T-cell (primary cell): ENCODE data around the gene ZCCHC24. TPM values are rescaled to one million over a fixed set of nuclear protein-coding genes. Genes with fewer than 3 reads are reported as not detected.
A peak's percentile ranks its signal among the peaks of the same experiment; 100 is the strongest.

Experiments used
- ATAC-seq, 4 experiments: fragments of 200-7000 bp in 3 of 4; fragments of 150-1000 bp in 1 of 4; cut with Tn5 transposase; replicated peaks in 1 of 4; 1 replicate in 3 of 4; 2 replicates in 1 of 4; pipeline ENCODE4 v1.10.0; 2021; ENCODE audit warnings: moderate library complexity in 3 of 4, mild to moderate bottlenecking in 2 of 4, moderate number of reproducible peaks in 1 of 4
- CTCF ChIA-PET, 2 donors: fragments of 300-600 bp; sonication (Branson Sonifier 250); formaldehyde crosslinking; loops; one replicate each; lab custom pipeline; 2022; ENCODE audit warnings: antibody characterized with exemption in 2 of 2; lab: Charles Lee
- POLR2A ChIA-PET, 2 donors: fragments of 300-600 bp; sonication (Branson Sonifier 250); formaldehyde crosslinking; loops; one replicate each; lab custom pipeline; 2022; ENCODE audit warnings: antibody characterized with exemption in 2 of 2; lab: Charles Lee
- DNase-seq, 35 experiments: peaks; one replicate each; pipeline versions ENCODE4 v3.0.0 to v3.0.0-alpha.2; 2013 to 2023
- H3K27ac ChIP-seq: one replicate; pipeline ENCODE4 v1.5.1; 2013; ENCODE audit warnings: low read length
- H3K27me3 ChIP-seq, 2 experiments: replicated peaks in 1 of 2; 1 replicate in 1 of 2; 2 replicates in 1 of 2; pipeline versions ENCODE4 v1.6.1 to v1.7.0; 2013; ENCODE audit warnings: low read length in 1 of 2, mixed read lengths in 1 of 2; ENCODE audit not compliant: control insufficient read depth in 2 of 2, insufficient read depth in 2 of 2; ENCODE audit errors: extremely low read depth in 1 of 2
- H3K36me3 ChIP-seq, 2 donors: 1 replicate in 1 of 2; 2 replicates in 1 of 2; pipeline versions ENCODE4 v1.6.1 to v1.7.0; 2013; ENCODE audit warnings: low read length in 1 of 2; ENCODE audit not compliant: control insufficient read depth in 2 of 2, insufficient read depth in 1 of 2; ENCODE audit errors: extremely low read depth in 1 of 2
- H3K4me1 ChIP-seq, 2 experiments: 1 replicate in 1 of 2; 2 replicates in 1 of 2; pipeline versions ENCODE4 v1.6.1 to v1.7.0; 2013; ENCODE audit warnings: low read length in 2 of 2, mixed read lengths in 1 of 2; ENCODE audit not compliant: insufficient read depth in 2 of 2, control insufficient read depth in 1 of 2; ENCODE audit errors: extremely low read depth in 1 of 2
- H3K4me3 ChIP-seq, 2 donors: 1 replicate in 1 of 2; 2 replicates in 1 of 2; pipeline versions ENCODE4 v1.5.1 to v1.7.0; 2013; ENCODE audit warnings: mild to moderate bottlenecking in 2 of 2, low read length in 1 of 2, moderate library complexity in 1 of 2; ENCODE audit not compliant: control insufficient read depth in 1 of 2; ENCODE audit errors: extremely low read depth in 1 of 2
- H3K9me3 ChIP-seq: 2 replicates; pipeline ENCODE4 v1.7.0; 2013
- H3K27ac Mint-ChIP-seq, 2 donors: one replicate each; pipeline ENCODE4 v1.8.0; 2020 to 2021; ENCODE audit warnings: mild to moderate bottlenecking in 2 of 2, mixed read lengths in 2 of 2
- H3K27me3 Mint-ChIP-seq, 2 donors: one replicate each; pipeline ENCODE4 v1.8.0; 2021 to 2022; ENCODE audit warnings: mixed read lengths in 2 of 2
- H3K36me3 Mint-ChIP-seq: one replicate; pipeline ENCODE4 v1.8.0; 2021; ENCODE audit warnings: mixed read lengths
- H3K4me1 Mint-ChIP-seq, 3 donors: one replicate each; pipeline ENCODE4 v1.8.0; 2020 to 2022; ENCODE audit warnings: mixed read lengths in 3 of 3, mild to moderate bottlenecking in 1 of 3
- H3K4me3 Mint-ChIP-seq, 3 donors: one replicate each; pipeline ENCODE4 v1.8.0; 2020 to 2022; ENCODE audit warnings: mild to moderate bottlenecking in 3 of 3, mixed read lengths in 3 of 3, moderate library complexity in 3 of 3
- H3K9me3 Mint-ChIP-seq, 3 donors: one replicate each; pipeline ENCODE4 v1.8.0; 2020 to 2022; ENCODE audit warnings: mixed read lengths in 3 of 3
- WGBS: methylation state at CpG from one replicate; pipeline ENCODE4 v1.1.5; 2013; ENCODE audit warnings: missing lambda C conversion rate; ENCODE audit not compliant: insufficient coverage; 5-methylcytosine and 5-hydroxymethylcytosine counted together
- total RNA-seq, 35 experiments: library from RNA in 6 of 35; stranded (reverse) in 6 of 35; fragments of 120-200 nt in 1 of 35; gene quantifications; one replicate each; pipeline versions ENCODE4 v1.2.1 to v1.2.4 and lab custom pipeline; 2013 to 2026

ZCCHC24 gene
- total RNA-seq, 5 donors from 2014 or later (not counting 1 experiment from before 2014, with no cell fraction given): 0.60 to 2.4 (median 1.9) TPM

DNA sequence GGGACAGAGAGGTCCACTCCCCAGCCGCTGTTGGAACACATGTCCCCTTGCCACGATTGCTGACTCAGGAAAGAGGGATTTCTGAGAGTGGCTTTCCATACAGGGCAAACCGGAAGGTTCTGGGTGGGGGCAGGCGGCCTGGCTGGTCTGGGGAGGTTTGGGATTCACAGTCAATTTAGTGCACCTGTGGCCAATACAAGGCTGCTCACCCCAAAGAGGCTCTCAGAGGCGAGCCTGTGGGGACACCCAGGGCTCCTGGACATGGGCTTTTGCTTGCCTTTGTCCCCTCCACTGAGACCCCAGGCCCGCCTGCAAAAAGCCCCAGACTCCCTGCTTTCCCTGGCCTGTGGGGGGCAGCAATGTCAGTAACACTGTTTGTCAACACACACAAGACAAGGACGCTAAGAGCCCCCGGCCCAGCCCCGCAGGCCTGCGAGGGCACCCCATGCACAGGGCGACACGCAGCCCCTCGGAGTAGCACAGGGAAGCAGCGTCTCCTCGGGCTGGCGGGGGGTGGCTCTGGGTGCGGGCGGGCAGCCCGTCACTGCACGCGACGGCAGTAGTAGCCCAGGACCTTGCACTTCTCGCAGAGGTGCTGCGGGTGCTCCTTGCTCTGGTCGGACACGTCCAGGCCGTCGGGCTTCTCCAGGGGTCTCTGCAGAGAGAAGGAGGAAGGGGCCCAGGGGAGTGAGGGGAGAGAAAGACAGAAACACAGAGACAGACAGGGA, 59.5 kb downstream of the ZCCHC24 start:
- no peaks in the 10 kb centered on the region for H3K36me3 ChIP-seq
- no peaks in the 10 kb centered on the region for H3K4me1 Mint-ChIP-seq
- DNase-seq: peak in 3 of 35 experiments; percentile 2 to 19 (median 3)
- no peak overlapping the region for H3K4me3 Mint-ChIP-seq
- no peaks in the 10 kb centered on the region for H3K4me1 ChIP-seq
- no peak overlapping the region for H3K4me3 ChIP-seq
- no peaks in the 10 kb centered on the region for H3K9me3 ChIP-seq
- ATAC-seq: no peak
- peaks cover 0 to 4% of the 10 kb centered on the region in 2 experiments for H3K27me3 ChIP-seq
- H3K9me3 Mint-ChIP-seq: no peaks in the 10 kb centered on the region
- ChIA-PET CTCF (no interaction called here), POLR2A (no interaction called here)
- H3K27ac Mint-ChIP-seq: no peak overlapping the region
- no peak overlapping the region for H3K27ac ChIP-seq
- no peaks in the 10 kb centered on the region for H3K27me3 Mint-ChIP-seq
- H3K36me3 Mint-ChIP-seq: no peaks in the 10 kb centered on the region
- WGBS: 93% methylated on average over 27 of the region's 28 CpGs

DNA sequence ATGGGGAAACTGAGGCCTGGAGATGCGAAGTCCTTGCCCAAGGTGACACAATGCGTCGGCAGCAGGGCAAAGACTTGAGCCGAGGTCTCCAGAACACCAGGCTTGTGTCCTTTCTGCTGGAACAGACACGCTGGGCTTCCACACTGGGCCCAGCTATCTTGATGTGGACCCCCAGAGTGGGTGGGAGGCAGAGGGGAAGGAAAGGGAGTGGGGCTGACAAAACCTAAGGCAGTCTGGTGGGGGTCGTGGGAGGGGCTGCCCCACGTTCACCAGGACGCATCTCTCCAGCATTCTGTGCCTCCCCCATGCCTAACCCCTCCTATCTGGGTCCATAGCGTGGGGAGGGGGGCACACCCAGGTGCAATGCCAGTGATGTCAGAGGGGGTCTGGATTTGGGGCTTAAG, 60.0 kb downstream of the ZCCHC24 start:
- Mint-ChIP-seq H3K4me1 (no peaks in the 10 kb centered on the region), H3K27ac (no peak overlapping the region), H3K9me3 (no peaks in the 10 kb centered on the region), H3K27me3 (no peaks in the 10 kb centered on the region), H3K36me3 (no peaks in the 10 kb centered on the region), H3K4me3 (no peak overlapping the region)
- Histone ChIP-seq H3K4me3 (no peak overlapping the region), H3K9me3 (no peaks in the 10 kb centered on the region), H3K36me3 (no peaks in the 10 kb centered on the region), H3K27ac (no peak overlapping the region), H3K27me3 (peaks cover 0 to 6% of the 10 kb centered on the region in 2 experiments), H3K4me1 (no peaks in the 10 kb centered on the region)
- WGBS: 88% methylated on average over 5 of the region's 9 CpGs
- POLR2A ChIA-PET: no interaction called here
- CTCF ChIA-PET: no interaction called here
- DNase-seq (no peak), ATAC-seq (no peak)

DNA sequence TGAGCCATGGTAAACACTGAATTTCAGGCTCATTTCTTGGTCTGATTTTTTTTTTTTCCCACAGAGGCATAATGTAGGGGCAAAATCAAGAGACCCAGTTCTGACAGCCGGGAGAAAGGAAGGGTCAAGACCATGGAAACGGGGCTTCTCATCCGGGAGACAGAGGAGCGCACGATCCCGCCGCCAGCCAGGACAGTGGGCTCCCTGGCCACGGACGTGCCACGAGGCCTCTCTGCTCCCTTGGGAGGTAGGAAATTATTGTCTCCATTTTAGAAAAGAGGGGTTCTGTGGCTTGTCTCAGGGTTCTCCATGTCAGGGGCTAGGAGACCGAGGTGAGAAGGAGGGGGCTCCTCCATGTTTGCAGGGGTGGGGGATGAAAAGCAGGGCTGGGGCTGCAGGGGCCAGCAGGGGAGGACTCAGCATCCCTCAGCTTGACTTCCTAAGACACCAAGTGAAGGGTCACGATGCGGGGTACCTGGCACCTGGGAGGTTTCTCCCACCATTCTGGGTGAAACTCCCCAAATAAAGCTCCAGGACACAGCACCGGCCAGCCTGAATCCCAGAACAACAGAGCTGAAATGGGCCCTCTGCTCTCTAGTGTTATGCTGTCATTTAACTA, 60.5 kb downstream of the ZCCHC24 start:
- Histone ChIP-seq H3K4me3 (no peak overlapping the region), H3K27me3 (peaks cover 0 to 6% of the 10 kb centered on the region in 2 experiments), H3K9me3 (no peaks in the 10 kb centered on the region), H3K4me1 (no peaks in the 10 kb centered on the region), H3K27ac (no peak overlapping the region), H3K36me3 (no peaks in the 10 kb centered on the region)
- Mint-ChIP-seq H3K9me3 (no peaks in the 10 kb centered on the region), H3K27ac (no peak overlapping the region), H3K4me1 (no peaks in the 10 kb centered on the region), H3K27me3 (no peaks in the 10 kb centered on the region), H3K4me3 (no peak overlapping the region), H3K36me3 (no peaks in the 10 kb centered on the region)
- peak in 1 of 35 experiments; percentile 2 for DNase-seq
- 89% methylated on average over 14 of the region's 14 CpGs for WGBS
- ChIA-PET POLR2A (interaction anchor here in 1 of 2 donors (0.7 kb wide), 1 partner anchor 50 kb away, joined by 3 read pairs; no protein-coding TSS in a partner anchor), CTCF (no interaction called here)
- no peak for ATAC-seq

DNA sequence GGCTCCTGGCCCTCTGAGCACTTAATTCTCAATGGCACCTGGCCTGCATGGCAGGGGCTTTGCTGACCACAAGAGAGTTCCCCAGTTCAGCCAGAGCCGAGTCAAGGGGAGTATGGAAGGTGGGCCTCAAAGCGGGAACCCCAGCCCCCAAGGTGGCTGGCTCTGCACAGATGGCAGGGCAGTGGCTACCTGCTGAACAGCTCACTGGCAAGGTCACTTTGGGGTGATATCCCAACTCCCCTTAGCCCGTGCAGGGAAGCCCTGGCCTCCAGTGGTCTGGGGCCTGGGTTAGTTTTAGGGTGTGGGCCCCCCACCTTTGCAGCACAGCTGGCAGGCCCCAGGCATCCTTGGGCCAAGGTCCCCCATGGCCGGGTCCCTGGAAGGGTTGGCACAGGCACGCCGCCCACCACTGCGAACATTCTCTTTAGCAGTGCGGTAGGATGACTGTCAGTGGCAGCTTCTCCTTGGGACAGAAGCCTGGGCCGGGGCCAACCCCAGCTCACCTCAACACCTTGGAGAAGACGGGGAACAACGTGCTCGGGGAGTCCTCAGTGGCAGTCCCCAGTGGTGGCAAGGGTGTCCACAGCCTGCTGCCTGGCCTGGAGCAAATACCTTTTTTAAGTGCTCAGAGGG, 61.3 kb downstream of the ZCCHC24 start:
- no peaks in the 10 kb centered on the region for H3K36me3 ChIP-seq
- peaks cover 0 to 9% of the 10 kb centered on the region in 2 experiments for H3K27me3 ChIP-seq
- no peaks in the 10 kb centered on the region for H3K9me3 ChIP-seq
- Mint-ChIP-seq H3K9me3 (no peaks in the 10 kb centered on the region), H3K27me3 (no peaks in the 10 kb centered on the region), H3K27ac (no peak overlapping the region), H3K4me1 (no peaks in the 10 kb centered on the region), H3K36me3 (no peaks in the 10 kb centered on the region), H3K4me3 (no peak overlapping the region)
- no peaks in the 10 kb centered on the region for H3K4me1 ChIP-seq
- DNase-seq (peak in 2 of 35 experiments; percentile 4 to 17), ATAC-seq (no peak)
- 83% methylated on average over 9 of the region's 12 CpGs for WGBS
- POLR2A ChIA-PET: interaction anchor here in 1 of 2 donors (0.7 kb wide), 1 partner anchor 50 kb away, joined by 3 read pairs; no protein-coding TSS in a partner anchor
- H3K4me3 ChIP-seq: no peak overlapping the region
- CTCF ChIA-PET: no interaction called here
- H3K27ac ChIP-seq: no peak overlapping the region

DNA sequence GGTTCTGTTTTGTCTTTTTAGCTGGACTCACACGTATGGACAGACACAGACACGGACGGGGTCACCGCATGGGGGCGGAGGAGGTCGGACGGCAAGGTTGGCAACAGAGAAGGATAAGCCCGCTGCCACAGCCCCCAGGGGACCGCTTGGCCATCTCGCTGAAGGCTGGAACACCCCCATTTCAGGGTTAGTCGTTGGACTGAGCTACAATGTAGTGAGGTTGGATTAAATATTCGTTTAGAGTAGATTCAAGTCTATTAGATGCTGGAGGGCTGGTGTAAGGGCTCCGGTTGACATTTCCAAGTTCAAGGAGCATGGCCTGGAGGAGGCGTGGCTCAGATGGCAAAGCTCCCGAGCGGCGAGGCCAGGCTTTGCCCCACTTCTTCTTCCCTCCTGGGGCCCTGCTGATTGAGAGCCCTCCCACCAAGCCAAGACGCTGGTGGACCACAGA, 62.9 kb downstream of the ZCCHC24 start:
- ATAC-seq: no peak
- ChIA-PET POLR2A (no interaction called here), CTCF (interaction anchor here in 1 of 2 donors (0.6 kb wide), 1 partner anchor 9 kb away, joined by 3 read pairs; no protein-coding TSS in a partner anchor)
- WGBS: 88% methylated on average over 14 of the region's 18 CpGs
- H3K4me3 ChIP-seq: no peak overlapping the region
- Mint-ChIP-seq H3K27me3 (no peaks in the 10 kb centered on the region), H3K4me3 (no peak overlapping the region), H3K9me3 (no peaks in the 10 kb centered on the region), H3K4me1 (no peaks in the 10 kb centered on the region), H3K36me3 (no peaks in the 10 kb centered on the region), H3K27ac (no peak overlapping the region)
- H3K9me3 ChIP-seq: no peaks in the 10 kb centered on the region
- peak in 2 of 35 experiments; percentile 4 to 16 for DNase-seq
- no peak overlapping the region for H3K27ac ChIP-seq
- H3K4me1 ChIP-seq: no peaks in the 10 kb centered on the region
- peaks cover 0 to 9% of the 10 kb centered on the region in 2 experiments for H3K27me3 ChIP-seq
- no peaks in the 10 kb centered on the region for H3K36me3 ChIP-seq

DNA sequence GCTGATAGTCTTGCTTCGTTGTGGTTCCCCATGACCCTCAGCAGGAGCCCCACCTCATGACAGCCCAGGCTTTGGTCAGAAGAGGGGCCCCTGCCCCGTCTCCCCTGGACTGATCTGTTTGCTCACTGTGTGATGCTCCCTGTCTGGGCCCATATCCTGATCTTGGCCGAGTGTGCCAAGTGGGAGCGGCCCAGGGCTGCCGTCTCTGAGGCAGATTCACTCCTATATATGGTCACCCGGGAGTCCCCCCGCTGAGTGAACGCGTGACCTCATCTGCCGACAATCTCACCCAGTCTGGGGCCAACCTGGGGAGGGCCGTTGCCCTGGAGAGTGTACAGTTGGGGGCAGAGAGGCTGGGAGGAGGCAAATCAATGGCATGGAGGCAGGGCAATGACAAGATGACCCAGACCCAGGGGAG, 63.6 kb downstream of the ZCCHC24 start:
- H3K27ac Mint-ChIP-seq: no peak overlapping the region
- no peaks in the 10 kb centered on the region for H3K4me1 ChIP-seq
- no peaks in the 10 kb centered on the region for H3K9me3 ChIP-seq
- POLR2A ChIA-PET: no interaction called here
- DNase-seq (peak in 2 of 35 experiments; percentile 4 to 19), ATAC-seq (no peak)
- H3K4me3 Mint-ChIP-seq: no peak overlapping the region
- no peaks in the 10 kb centered on the region for H3K9me3 Mint-ChIP-seq
- H3K4me1 Mint-ChIP-seq: no peaks in the 10 kb centered on the region
- H3K27me3 ChIP-seq: peaks cover 0 to 9% of the 10 kb centered on the region in 2 experiments
- H3K4me3 ChIP-seq: no peak overlapping the region
- no peak overlapping the region for H3K27ac ChIP-seq
- 83% methylated on average over 5 of the region's 11 CpGs for WGBS
- H3K36me3 Mint-ChIP-seq: no peaks in the 10 kb centered on the region
- CTCF ChIA-PET: no interaction called here
- no peaks in the 10 kb centered on the region for H3K27me3 Mint-ChIP-seq
- no peaks in the 10 kb centered on the region for H3K36me3 ChIP-seq
